ENCODE results near the gene GNG13. TPM values are rescaled to one million over a fixed set of nuclear protein-coding genes. Genes with fewer than 3 reads are reported as not detected.

The GNG13 gene
- total and polyA plus RNA-seq, 9 of the 15 experiments (the other 6 are each of a cell fraction or from before 2014, with no cell fraction given): not detected

DNA sequence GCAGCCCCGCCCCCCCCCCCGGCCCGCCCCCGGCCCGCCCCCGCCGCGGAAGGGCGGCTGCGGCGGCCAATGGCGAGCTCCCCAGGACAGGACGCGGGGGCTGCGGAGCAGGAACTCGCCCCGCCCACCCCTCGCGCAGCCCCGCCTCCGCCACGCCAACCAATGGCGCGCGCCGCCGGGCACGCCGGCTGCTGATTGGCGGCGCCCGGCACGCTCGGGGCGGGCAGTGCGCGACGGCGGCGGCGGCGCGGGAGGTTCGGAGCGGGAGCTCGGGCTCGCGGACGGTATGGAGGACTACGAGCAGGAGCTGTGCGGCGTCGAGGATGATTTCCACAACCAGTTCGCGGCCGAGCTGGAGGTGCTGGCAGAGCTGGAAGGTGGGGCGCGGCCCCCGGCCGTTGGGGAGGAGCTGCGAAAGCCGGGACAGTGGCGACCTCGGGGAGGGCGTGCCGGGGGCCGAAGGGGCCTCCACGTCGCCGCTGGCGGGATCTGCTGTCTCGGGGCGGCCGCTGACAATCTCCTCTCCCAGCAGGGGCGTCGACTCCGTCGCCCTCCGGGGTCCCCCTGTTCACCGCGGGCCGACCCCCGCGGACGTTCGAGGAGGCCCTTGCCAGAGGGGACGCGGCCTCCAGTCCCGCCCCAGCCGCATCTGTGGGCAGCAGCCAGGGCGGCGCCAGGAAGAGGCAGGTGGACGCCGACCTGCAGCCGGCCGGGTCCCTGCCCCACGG is 12.0 kb downstream of the GNG13 start, which contains the start of gene CHTF18 (continued):
- TF ChIP-seq, protein P1, sequence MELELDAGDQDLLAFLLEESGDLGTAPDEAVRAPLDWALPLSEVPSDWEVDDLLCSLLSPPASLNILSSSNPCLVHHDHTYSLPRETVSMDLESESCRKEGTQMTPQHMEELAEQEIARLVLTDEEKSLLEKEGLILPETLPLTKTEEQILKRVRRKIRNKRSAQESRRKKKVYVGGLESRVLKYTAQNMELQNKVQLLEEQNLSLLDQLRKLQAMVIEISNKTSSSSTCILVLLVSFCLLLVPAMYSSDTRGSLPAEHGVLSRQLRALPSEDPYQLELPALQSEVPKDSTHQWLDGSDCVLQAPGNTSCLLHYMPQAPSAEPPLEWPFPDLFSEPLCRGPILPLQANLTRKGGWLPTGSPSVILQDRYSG (tag; conservative IDR thresholded peaks at IDR 0.05; ENCODE audit: low read depth): no peak
- TF ChIP-seq BDP1 (IDR thresholded peaks at IDR 0.05; ENCODE audit: insufficient read depth, insufficient read length) (no peak), TGIF2 (CRISPR knock-in tag; IDR thresholded peaks at IDR 0.05) (no peak; the same call in 1 of the 2 replicates), SRSF7 (optimal IDR thresholded peaks at IDR 0.05; ENCODE audit: low read depth, low read length) (no peak), TCF3 (CRISPR knock-in tag; IDR thresholded peaks at IDR 0.05) (0 out of 2 replicates have a peak, but pooled peaks have one; percentile 7), RBM39 (optimal IDR thresholded peaks at IDR 0.05; ENCODE audit: low read depth, low read length) (no peak), ETV5 (CRISPR knock-in tag; IDR thresholded peaks at IDR 0.05; ENCODE audit: low read depth) (peak; percentile 18; the same call in 1 of the 2 replicates), HDAC2 (IDR thresholded peaks at IDR 0.05) (0 out of 2 replicates have a peak, but pooled peaks have one; percentile 22), L3MBTL2 (IDR thresholded peaks at IDR 0.05) (peak; percentile 89), FIP1L1 (IDR thresholded peaks at IDR 0.05; ENCODE audit: low read depth, low read length, poor library complexity, severe bottlenecking) (peak; percentile 20), ZNF830 (CRISPR knock-in tag; IDR thresholded peaks at IDR 0.05) (no peak), CREB3L1 (IDR thresholded peaks at IDR 0.05; ENCODE audit: borderline replicate concordance, low read depth) (peak; percentile 57; the same call in 1 of the 2 replicates), POLR3G (IDR thresholded peaks at IDR 0.05; ENCODE audit: extremely low read depth, insufficient read length, insufficient replicate concordance) (no peak), MXI1 (IDR thresholded peaks at IDR 0.05; ENCODE audit: low read depth, low read length) (no peak), ILF3 (IDR thresholded peaks at IDR 0.05; ENCODE audit: borderline replicate concordance) (no peak), RNF219 (CRISPR knock-in tag; IDR thresholded peaks at IDR 0.05) (no peak), TFAM (CRISPR knock-in tag; conservative IDR thresholded peaks at IDR 0.05) (no peak), MXD1 (CRISPR knock-in tag; IDR thresholded peaks at IDR 0.05; ENCODE audit: borderline replicate concordance, poor library complexity, severe bottlenecking) (peak; percentile 25), ETV1 (tag; conservative IDR thresholded peaks at IDR 0.05; ENCODE audit: low read depth) (no peak), PURB (CRISPR knock-in tag; IDR thresholded peaks at IDR 0.05; ENCODE audit: low read depth) (no peak), CC2D1A (IDR thresholded peaks at IDR 0.05) (peak; percentile 100), CBX3 (IDR thresholded peaks at IDR 0.05; ENCODE audit: borderline replicate concordance in 1 of 2, low read length in 2 of 2) (no peak; a peak in 1 of 3 replicates), ZBTB17 (CRISPR knock-in tag; IDR thresholded peaks at IDR 0.05) (no peak)

Data from K562 (cell line).